Ramos (cell line): ENCODE results near the gene BCKDK.
"Not testable (repeated sequence)": the region's sequence is repeated elsewhere in the genome, so short reads cannot be mapped to it uniquely, and the experiment has no call there.

Source experiments
- in situ Hi-C: fragments of 300-500 bp; cut with MboI; formaldehyde crosslinking; loops from one replicate; pipeline ENCODE4 v1.14.3; 2022; ENCODE audit warnings: low sequenced_read_pairs; ENCODE audit not compliant: unreplicated experiment

Gene BCKDK

DNA sequence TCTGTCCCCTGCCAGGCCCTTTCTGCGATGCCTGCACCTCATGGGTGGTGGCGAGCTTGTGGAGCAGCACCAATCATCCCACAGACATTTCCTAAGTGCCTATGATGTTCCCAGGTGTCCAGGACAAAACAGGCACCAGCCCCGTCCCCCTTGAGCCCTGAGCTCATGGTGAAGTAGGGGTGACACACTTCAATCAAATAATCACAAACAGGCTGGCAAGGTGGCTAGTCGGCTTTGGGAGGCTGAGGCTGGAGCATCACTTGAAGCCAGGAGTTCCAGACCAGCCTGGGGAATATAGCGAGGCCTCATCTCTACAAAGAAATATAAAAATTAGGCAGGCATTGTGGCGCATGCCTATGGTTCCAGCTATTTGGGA lies 28.1 kb downstream of the BCKDK start:
- in situ Hi-C loops = no loop called here

DNA sequence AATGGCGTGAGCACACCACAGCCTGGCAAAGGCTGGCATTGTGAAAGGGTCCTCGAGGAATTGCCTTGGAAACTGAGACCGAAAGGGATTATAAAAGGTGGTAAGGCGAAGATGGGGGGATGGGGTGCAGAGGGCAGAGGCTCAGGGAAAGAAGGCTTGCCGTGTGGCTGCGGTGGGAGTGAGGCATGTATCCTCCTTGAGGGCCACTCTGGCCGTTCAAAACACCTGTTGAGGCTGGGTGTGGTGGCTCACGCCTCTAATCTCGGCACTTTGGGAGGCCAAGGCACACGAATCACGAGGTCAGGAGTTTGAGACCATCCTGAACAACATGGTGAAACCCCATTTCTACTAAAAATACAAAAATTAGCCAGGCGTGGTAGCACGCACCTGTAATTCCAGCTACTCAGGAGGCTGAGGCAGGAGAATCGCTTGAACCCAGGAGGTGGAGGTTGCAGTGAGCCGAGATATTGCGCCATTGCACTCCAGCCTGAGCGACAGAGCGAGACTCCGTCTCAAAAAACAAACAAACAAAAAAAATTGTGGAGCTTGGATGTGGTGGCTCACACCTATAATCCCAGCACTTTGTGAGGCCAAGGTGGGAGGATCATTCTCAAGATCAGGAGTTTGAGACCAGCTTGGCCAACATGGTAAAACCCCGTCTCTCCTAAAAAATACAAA lies 28.8 kb downstream of the BCKDK start:
- in situ Hi-C loops = not testable (repeated sequence)

DNA sequence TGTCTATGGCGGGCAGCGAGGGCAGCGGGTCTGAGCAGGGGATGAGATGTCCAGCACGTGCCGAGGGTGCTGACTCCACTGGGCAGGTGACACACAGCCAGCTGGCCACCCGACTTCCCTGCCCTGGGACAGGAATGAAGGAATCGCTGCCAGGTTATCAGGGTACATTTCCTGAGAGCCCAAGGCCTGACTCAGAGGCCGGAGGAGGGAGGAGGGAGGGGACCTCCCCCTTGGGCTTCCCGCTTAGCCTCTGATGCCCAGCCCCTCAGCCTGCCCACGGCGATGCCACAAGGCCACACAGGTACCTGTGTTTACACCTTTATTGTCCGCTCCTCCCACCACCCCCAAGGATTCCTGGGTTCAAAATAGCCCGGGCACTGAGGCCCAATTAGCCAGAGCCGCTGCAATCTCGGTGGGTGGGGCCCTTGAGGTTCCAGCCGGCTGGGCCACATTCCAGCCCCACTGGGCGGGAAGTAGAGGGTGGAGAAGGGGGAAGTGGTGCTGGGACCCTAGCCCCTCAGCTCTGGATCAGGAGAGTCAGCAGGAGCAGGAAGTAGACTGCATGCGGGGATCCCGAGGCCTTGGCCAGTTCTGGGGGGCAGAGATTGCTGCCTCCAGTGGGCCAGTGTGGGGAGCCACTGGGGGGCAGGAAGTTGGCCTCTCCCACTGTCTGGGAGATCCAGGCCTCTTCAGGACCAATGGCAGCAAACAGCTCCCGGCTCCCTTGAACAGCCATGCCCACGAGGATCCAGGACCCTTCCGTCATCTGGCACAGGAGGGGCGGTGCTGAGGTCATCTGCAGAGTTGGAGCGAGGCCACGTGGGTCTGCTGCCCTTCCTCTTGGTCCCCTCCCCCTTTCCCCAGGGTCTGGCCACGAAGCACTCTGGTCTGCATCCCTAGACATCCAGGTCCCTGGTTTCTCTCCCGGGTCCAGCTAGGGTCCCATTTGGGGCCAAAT lies 30.7 kb downstream of the BCKDK start:
- in situ Hi-C loops = no loop called here

DNA sequence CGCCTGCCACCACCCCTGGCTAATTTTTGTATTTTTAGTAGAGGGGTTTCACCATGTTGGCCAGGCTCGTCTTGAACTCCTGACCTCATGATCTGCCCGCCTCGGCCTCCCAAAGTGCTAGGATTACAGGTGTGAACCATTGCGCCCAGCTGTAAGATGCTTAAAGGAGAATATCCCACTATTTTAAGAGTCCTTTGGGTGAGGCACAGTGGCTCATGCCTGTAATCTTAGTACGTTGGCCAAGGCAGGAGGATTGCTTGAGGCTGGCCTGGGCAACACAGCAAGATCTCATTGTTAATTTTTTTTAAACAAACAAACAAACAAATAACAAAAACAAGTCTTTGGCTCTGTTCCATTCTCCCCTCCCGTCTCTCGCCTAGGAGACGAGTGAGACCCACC lies 32.9 kb downstream of the BCKDK start:
- in situ Hi-C loops = not testable (repeated sequence)

DNA sequence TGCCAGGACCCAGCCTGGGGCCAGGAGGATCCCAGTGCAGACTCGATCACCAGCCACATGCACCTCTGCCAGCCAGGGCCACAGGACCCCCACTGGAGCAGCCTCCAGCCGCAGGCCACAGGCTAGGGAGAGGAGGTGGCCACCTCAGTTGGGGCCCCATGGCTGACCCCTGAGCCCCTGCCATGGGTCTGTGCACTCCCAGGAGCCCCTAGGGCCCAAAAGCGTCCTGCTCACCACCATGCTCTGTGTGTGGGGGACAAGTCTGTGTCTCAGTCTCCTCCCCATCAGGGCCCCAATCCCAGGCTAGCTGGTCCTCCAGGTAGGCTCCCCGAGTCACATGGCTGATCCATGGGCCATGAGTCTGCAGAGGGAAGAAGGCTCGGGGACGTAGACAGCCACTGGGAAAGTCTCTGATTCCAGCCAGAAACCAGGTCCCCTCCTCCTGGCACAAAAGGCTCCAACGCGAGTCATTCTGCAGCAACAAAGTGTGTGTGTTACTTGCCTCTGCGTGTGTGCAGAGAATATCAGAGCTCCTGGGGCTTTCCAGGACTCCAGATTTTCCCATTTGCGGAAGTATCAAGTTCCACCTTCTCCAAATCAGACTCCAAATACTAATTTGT lies 33.4 kb downstream of the BCKDK start:
- in situ Hi-C loops = no loop called here

DNA sequence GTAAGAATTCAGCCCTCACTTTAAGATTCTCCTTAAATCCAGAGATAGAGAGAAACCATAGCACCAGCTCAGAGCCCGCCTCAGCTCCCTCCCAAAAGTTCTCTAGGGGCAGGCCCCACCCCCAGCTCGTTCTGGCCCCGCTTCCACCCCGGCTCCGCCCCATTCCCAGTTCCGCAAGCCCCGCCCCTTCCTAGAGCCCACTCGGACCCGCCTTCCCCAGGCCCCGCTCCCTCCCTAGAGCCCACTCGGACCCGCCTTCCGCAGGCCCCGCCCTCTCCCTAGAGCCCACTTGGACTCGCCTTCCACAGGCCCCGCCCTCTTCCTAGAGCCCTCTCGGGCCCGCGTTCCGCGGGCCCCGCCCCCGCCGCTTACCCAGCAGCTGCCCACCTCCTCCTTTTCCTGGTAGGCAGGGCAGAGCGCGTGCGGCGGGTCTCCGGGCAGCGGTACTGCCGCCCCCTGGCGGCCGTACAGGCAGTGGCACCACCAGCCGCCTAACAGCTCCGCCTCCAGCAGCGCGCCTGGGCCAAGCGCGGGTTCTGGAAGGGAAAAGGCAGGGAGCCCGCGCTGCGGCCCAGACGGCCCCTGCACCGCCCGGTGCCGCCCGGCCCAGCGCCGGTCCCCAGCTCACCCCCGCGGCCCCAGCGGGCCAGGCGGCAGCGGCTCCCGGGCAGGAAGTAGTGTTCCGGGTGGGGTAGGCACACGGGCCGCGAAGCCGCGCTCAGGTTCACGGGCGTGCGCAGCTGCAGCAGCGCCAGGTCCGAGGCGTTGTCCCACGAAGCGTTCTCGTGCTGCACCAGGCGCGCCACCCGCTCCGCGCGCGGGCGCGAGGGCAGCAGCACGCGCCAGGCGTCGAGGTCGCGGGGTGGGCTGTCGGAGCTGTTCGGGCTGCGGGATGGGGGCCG lies 34.2 kb downstream of the BCKDK start:
- in situ Hi-C loops = no loop called here

DNA sequence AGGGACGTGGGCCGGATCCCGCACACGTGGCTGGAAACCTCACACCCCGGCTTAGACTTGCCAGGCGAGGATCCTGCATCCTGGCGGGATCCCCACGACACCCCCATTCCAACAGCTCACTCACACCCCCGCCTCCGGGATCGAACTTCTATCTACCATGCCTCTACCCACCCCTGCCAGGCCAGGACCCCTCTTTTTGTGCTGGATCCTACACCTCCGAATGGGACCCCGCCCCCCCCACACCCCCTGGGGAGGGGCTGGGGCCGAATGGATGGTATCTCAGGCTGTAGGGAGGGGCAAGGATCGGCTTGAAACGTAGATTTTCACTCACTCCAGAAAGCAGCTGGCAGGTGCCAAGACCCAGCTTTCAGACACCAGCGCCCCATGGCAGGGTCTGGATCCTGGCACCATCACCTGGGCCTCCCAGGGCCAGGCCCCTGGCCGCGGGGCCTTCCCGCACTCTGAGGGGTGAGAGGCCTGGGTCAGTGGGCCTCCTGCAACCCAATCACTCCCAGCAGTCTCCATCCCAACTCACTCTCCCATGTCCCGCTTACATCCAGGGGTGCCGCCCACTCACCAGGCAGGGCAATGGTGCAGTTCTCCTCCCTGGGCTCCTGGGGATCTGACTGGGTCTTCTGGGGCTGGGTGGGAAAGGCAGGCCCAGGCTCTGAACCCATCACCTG lies 35.0 kb downstream of the BCKDK start:
- in situ Hi-C loops = no loop called here

DNA sequence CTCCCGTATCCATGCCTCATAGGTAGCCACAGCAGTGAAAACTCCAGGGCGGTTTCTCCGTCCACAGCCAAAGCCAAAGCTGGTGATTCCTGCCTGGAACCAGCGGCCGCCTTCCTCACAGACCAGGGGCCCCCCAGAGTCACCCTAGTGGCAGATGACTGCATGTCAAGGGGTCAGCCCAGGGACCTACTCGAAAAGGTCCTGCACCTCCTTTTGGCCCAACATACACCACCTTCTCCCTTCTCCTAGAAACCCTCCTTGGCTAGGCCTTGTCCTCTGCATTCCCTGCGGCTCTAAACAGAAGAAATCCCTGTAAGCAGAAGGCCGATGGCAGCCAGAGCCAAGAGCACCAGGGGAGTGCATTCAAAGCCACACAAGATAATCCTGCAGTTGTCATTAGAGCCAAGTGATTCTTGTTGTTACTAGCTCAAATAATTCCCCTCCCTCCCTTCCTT lies 35.5 kb downstream of the BCKDK start:
- in situ Hi-C loops = no loop called here

DNA sequence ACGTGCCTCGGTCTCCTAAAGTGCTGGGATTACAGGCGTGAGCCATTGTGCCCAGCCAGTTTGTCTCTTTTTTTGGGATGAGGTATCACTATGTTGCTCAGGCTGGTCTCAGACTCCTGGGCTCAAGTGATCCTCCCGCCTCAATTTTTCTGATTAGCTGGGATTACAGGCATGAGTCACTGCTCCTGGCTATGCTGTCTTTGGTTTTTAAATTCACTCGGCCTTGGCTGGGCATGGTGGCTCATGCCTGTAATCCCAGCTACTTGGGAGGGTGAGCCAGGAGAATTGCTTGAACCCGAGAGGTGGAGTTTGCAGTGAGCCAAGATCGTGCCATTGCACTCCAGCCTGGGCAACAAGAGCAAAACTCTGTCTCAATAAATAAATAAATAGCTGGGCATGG lies 36.2 kb downstream of the BCKDK start:
- in situ Hi-C loops = not testable (repeated sequence)

DNA sequence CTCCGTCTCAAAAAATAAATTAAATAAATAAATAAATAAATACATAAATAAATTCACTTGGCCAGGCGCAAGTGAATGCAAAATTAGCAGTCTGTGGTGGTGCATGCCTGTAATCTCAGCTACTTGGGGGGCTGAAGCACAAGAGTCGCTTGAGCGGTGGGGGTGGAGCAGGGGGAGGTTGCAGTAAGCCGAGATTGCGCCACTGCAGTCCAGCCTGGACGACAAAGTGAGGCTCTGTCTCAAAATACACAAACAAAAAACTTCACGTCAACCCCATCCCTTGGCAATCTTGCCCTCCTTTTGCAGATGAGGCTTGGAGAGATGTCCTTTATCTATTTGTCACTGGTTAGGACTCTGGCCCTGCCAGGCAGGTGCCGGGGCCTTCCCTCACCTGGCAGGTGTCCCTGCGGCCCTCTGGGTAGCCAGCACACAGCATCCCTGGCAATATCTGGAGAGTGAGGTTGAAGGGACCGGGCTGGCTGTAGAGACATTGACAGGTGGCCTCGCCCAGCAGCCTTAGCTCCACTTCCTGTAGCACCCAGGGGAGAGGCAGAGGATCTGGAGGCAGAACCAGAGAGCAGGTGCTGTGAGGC lies 37.3 kb downstream of the BCKDK start:
- in situ Hi-C loops = no loop called here

DNA sequence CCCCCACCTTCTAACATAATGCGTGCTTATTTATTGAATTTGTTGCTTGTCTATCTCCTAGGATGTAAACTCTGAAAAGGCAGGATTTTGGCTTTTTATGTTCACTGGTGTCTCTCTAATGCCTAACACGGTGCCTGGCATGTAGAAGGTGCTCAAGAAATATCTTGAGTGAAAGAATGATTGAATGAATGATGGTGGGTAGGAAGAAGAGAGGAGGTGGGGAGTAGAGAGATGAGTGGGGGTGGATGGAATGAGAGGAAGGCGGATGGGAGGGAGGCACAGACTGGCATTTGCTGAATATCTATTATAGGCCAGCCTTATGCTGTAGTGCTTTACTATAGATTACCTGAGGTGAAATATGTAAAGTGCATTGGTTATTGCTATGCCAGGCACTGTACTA lies 39.4 kb downstream of the BCKDK start:
- in situ Hi-C loops = no loop called here

DNA sequence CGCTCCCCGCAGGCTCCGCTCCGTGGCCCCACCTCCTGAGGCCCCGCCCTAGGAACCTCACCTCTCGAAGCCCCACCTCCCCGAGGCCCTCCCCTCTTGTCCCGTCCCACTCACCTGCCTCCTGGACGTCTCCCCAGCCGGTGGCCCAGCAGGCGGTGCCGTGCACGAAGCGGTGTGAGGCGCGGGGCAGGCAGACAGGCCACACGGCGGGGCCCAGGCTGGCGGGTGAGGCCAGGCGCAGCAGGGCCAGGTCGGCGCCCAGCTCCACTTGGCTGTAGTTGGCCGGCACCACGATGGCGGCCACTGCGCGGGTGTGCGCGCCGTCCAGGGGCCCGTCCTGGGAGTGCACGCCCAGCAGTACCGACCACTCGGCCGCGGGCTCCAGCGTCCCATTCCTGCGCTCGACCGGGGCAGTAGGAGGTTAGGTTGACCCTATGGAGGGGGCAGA lies 40.1 kb downstream of the BCKDK start:
- in situ Hi-C loops = no loop called here

DNA sequence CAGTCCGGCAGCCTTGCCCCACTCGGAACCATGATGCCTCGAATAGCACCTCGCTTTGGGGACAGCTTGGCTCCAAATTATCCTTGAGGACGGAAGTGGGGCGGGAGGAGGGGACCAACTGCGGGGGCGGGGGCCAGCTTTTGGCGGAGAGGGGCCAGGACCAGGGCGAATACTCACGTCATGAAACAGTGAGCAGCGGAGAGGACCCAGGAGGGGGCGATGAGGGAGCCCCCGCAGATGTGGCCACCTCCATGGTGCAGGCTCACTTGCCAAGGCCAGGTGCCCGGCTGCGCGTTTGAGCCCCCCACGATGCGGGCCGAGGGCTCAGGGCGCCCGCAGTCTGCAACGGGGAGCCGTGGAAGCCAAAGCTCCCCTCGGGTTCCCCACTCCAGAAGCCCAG lies 40.7 kb downstream of the BCKDK start:
- in situ Hi-C loops = no loop called here

DNA sequence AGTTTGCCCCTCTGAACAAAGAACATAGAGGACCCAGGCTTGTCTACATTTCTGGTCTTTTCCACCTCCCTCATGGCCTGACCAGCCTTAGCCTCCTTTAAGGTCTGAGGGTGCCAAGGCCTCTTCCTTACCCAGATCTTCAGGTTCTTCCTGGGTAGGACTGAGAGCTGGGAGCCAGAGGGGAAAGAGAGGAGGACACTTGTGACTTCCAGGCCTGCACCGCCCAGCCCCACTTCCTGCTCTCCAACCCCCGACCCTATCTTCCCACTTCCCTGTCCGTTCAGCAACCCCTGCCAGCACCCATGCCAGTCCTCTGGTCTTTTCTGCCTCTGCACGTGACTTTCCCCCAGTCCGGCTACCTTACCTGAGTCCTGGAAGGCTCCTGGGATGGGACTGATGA lies 41.1 kb downstream of the BCKDK start:
- in situ Hi-C loops = no loop called here

DNA sequence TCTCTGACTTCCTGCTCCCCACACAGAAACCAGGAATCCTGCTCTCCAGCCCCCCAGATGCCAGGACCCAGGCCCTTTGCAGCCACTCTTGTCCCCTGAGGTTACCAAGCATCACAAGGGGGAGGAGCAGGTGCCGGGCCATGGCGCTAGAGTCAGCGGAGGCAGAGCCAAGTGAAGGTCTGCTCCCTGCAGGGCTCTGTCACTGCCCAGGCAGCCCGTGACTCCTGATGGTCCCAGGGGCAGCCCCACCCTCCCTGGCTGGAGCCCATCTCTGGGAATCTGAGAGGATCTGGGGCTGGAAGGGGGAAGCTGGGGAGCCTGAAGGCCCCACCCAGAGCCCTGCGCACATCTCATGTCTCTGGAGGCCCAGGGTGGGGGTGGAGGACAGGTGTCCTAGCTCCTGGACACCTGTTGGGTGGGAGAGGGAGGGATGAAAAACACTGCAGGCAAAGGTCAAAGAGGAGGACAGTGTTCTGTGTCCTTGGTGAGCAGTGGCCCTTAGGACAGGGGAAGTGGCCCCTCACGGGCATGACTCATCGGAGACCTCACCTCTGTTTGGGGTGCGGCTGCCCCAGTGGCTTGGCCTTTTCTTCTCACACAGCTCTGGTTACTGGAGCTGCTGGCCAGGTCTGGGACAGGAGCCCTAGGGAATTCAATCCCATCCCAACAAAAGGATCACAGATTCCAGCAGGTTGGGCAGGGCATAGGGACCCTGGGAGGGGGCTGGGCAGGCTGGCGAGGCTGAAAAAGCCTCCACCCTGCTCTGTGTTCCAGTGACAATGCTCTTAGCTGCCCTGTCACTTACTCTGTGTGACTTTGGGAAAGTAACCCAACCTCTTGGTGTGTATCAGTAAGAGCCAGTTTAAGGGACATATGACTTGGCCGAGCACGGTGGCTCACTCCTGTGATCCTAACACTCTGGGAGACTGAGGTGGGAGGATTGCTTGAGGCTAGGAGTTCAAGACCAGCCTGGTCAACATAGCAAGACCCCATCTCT lies 42.0 kb downstream of the BCKDK start, which contains the start of gene PRSS36:
Gene PRSS36, minus strand, starts transcription at position 173 of the 997 bp plus-strand sequence. Its CDS starts 31 bp downstream, at position 142.
- in situ Hi-C loops = loop anchor here (25.0 kb wide), 1 partner anchor 712 kb away; the partner anchor contains the start of gene ZNF267

DNA sequence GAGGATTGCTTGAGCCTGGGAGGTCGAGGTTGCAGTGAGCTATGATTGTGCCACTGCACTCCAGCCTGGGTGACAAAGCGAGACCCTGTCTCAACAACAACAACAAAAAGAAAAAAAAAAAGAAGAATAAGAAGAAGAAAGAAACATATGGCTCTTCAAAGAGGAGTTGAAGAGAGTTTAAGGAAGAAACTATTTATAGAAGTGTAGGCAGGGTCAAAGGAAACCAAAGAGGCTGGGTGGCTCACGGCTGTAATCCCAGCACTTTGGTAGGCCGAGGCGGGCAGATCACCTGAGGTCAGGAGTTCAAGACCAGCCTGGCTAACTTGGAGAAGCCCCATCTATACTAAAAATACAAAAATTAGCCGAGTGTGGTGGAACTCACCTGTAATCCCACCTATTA lies 42.8 kb downstream of the BCKDK start:
- in situ Hi-C loops = loop anchor here (25.0 kb wide), 1 partner anchor 711 kb away; the partner anchor contains the start of gene ZNF267

DNA sequence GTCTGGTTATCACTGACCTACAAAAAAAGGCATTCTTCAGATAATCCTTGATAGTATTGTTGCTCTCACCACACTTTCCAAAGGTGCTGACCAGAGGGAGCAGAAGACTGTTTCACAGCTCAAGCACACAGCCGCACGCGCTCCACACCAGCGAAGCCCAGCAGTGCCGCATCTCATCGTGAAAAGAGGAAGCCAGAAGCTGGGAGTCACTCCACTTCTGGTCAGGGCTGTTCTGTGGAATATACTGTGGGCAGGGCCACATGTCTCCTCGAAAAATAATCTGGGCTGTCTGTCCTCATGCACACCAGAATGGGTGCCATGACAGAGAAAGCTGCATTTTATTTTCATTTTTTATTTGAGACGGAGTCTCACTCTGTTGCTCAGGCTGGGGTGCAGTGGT lies 49.0 kb downstream of the BCKDK start:
- in situ Hi-C loops = loop anchor here (25.0 kb wide), 1 partner anchor 705 kb away; the partner anchor contains the start of gene ZNF267
